ENCODE data around the gene HOXA10. TPM values are rescaled to one million over a fixed set of nuclear protein-coding genes. Genes with fewer than 3 reads are reported as not detected.

HOXA10 gene
- total RNA-seq, 1 experiment from 2014 or later = 9.5 TPM

- Histone ChIP-seq H3K4me1 (peaks cover 5% of the 10 kb centered on the region), H3K4me3 (ENCODE audit: low read depth, low read length) (no peak overlapping the region), H3K9me3 (no peaks in the 10 kb centered on the region), H3K27me3 (replicated peaks; ENCODE audit: control insufficient read depth, insufficient read depth, low read length) (peaks cover under 1% of the 10 kb centered on the region), H3K36me3 (ENCODE audit: control insufficient read depth, insufficient read depth, low read length) (no peaks in the 10 kb centered on the region)
- TF ChIP-seq CTCF (IDR thresholded peaks at IDR 0.05; ENCODE audit: insufficient read depth in 1 of 2, low read depth in 1 of 2, low read length in 1 of 2, severe bottlenecking in 1 of 2, unreplicated experiment in 1 of 2) = no peak
- Mint-ChIP-seq H3K36me3 (ENCODE audit: insufficient read depth, unreplicated experiment) (no peaks in the 10 kb centered on the region), H3K4me1 (ENCODE audit: low read depth, unreplicated experiment) (peaks cover 6% of the 10 kb centered on the region), H3K27ac (ENCODE audit: unreplicated experiment) (no peak overlapping the region), H3K9me3 (ENCODE audit: unreplicated experiment) (no peaks in the 10 kb centered on the region), H3K4me3 (ENCODE audit: unreplicated experiment) (no peak overlapping the region), H3K27me3 (ENCODE audit: insufficient read depth, unreplicated experiment) (peaks cover 5% of the 10 kb centered on the region)
- no peak for DNase-seq
- POLR2A ChIA-PET = interaction anchor here (0.6 kb wide), 1 partner anchor 76 kb away, joined by 3 read pairs; no protein-coding TSS in a partner anchor
- CTCF ChIA-PET = no interaction called here
- BruUV-seq (replicated peaks) = no TSS peak
- intact Hi-C loops (cut with micrococcal nuclease; ENCODE audit: unreplicated experiment) = no loop called here
These were observed 30.0 kb upstream of the HOXA10 start for GRCh38 chr7:27203964-27204594.

GRCh38 chr7:27203365-27203953 lies 29.3 kb upstream of the HOXA10 start:
- no peak overlapping the region for H3K27ac Mint-ChIP-seq (ENCODE audit: unreplicated experiment)
- CTCF ChIA-PET = no interaction called here

DNA sequence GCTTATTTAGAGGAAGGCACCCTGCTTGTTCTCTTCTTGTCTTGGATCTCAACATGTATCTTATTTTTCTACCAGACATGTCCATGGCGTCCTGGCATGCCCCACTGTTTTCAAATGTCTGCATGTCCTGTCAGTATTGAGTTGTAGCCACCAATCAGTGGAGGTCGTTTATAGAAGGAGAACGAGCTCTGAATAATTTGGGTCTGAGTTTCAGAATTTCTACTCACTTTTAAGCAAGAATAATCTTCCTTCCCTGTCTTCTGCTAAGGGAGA lies 28.7 kb upstream of the HOXA10 start:
- DNase-seq = no peak
- no peaks in the 10 kb centered on the region for H3K9me3 Mint-ChIP-seq (ENCODE audit: unreplicated experiment)
- CTCF ChIA-PET = no interaction called here

More at GRCh38 chr7:27203365-27203953, 29.3 kb upstream of the HOXA10 start:
- peaks cover 8% of the 10 kb centered on the region for H3K4me1 ChIP-seq
- no peak overlapping the region for H3K4me3 ChIP-seq (ENCODE audit: low read depth, low read length)
- Mint-ChIP-seq H3K27me3 (ENCODE audit: insufficient read depth, unreplicated experiment) (peaks cover 5% of the 10 kb centered on the region), H3K36me3 (ENCODE audit: insufficient read depth, unreplicated experiment) (no peaks in the 10 kb centered on the region), H3K9me3 (ENCODE audit: unreplicated experiment) (no peaks in the 10 kb centered on the region), H3K4me3 (ENCODE audit: unreplicated experiment) (no peak overlapping the region), H3K4me1 (ENCODE audit: low read depth, unreplicated experiment) (peaks cover 4% of the 10 kb centered on the region)
- no TSS peak for BruUV-seq (replicated peaks)
- H3K36me3 ChIP-seq (ENCODE audit: control insufficient read depth, insufficient read depth, low read length) = no peaks in the 10 kb centered on the region
- no peaks in the 10 kb centered on the region for H3K9me3 ChIP-seq
- POLR2A ChIA-PET = no interaction called here
- DNase-seq = no peak
- intact Hi-C loops (cut with micrococcal nuclease; ENCODE audit: unreplicated experiment) = no loop called here
- H3K27me3 ChIP-seq (replicated peaks; ENCODE audit: control insufficient read depth, insufficient read depth, low read length) = peaks cover 2% of the 10 kb centered on the region
- no peak for TF ChIP-seq CTCF (IDR thresholded peaks at IDR 0.05; ENCODE audit: insufficient read depth in 1 of 2, low read depth in 1 of 2, low read length in 1 of 2, severe bottlenecking in 1 of 2, unreplicated experiment in 1 of 2)

More for the DNA sequence above, 28.7 kb upstream of the HOXA10 start:
- H3K9me3 ChIP-seq = no peaks in the 10 kb centered on the region
- H3K4me3 ChIP-seq (ENCODE audit: low read depth, low read length) = no peak overlapping the region
- intact Hi-C loops (cut with micrococcal nuclease; ENCODE audit: unreplicated experiment) = no loop called here
- peaks cover 2% of the 10 kb centered on the region for H3K27me3 ChIP-seq (replicated peaks; ENCODE audit: control insufficient read depth, insufficient read depth, low read length)
- Mint-ChIP-seq H3K4me3 (ENCODE audit: unreplicated experiment) (no peak overlapping the region), H3K27ac (ENCODE audit: unreplicated experiment) (no peak overlapping the region), H3K36me3 (ENCODE audit: insufficient read depth, unreplicated experiment) (no peaks in the 10 kb centered on the region), H3K4me1 (ENCODE audit: low read depth, unreplicated experiment) (no peaks in the 10 kb centered on the region), H3K27me3 (ENCODE audit: insufficient read depth, unreplicated experiment) (peaks cover 11% of the 10 kb centered on the region)
- POLR2A ChIA-PET = no interaction called here
- H3K4me1 ChIP-seq = peaks cover 8% of the 10 kb centered on the region
- BruUV-seq (replicated peaks) = no TSS peak
- TF ChIP-seq CTCF (IDR thresholded peaks at IDR 0.05; ENCODE audit: insufficient read depth in 1 of 2, low read depth in 1 of 2, low read length in 1 of 2, severe bottlenecking in 1 of 2, unreplicated experiment in 1 of 2) = no peak
- no peaks in the 10 kb centered on the region for H3K36me3 ChIP-seq (ENCODE audit: control insufficient read depth, insufficient read depth, low read length)

Measured in Caco-2 (cell line).